Measurements from ENCODE around the gene MOAP1.
"Not testable (repeated sequence)": the region's sequence is repeated elsewhere in the genome, so short reads cannot be mapped to it uniquely, and the experiment has no call there.

Gene MOAP1

GRCh38 chr14:93142854-93143652 lies 41.6 kb downstream of the MOAP1 start:
- DNase-seq: no peak

GRCh38 chr14:93137864-93138263 lies 46.8 kb downstream of the MOAP1 start:
- no peak for DNase-seq

DNA sequence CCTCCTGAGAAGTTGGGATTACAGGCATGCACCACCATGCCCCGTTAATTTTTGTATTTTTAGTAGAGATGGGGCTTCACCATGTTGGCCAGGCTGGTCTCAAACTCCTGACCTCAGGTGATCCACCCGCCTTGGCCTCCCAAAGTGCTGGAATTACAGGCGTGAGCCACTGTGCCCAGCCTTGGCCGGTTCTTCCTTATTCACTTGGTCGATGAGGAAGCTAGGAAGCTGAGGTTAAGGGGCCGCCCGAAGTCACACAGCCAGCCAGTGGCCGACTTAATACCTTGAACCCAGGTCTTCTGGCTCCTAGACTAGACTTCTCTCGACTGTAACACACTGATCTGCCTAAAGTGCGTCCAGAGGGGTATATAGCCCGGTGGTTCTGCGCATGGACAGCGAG lies 48.2 kb downstream of the MOAP1 start:
- not testable (repeated sequence) for DNase-seq

GRCh38 chr14:93136009-93136408 lies 48.7 kb downstream of the MOAP1 start:
- DNase-seq: no peak

GRCh38 chr14:93135399-93135798 lies 49.3 kb downstream of the MOAP1 start:
- DNase-seq: no peak

- peak; percentile 81 for DNase-seq
Measured at GRCh38 chr14:93133464-93133863, 51.2 kb downstream of the MOAP1 start.

DNA sequence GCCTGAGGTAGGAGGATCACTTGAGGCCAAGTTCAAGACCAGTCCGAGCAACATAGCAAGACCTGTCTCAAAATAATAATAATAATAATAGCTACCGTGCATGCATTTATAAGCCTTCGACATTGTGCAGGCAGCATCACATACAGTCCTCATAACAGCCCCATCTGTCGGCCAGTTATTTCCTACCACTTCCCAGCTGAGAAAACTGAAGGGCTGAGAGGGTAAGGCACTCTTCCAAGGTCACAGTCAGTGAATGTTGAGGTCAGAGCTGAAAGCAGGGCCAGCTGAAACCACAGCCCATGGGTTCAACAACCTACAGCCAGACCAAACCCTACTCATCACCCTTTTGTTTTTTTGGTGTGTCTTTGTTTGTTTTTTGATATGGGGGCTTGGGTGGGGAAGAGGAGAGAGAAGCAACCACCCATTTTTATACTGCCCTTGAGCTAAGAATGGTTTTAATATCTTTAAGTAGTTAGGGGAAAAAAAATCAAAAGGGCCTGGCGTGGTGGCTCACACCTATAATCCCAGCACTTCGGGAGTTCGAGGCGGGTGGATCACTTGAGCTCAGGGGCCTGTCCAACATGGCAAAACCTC lies 52.1 kb downstream of the MOAP1 start:
- DNase-seq: peak; percentile 60
